CD4-positive, alpha-beta T cell (primary cell): ENCODE data around the gene JUN. TPM values are rescaled to one million over a fixed set of nuclear protein-coding genes. Genes with fewer than 3 reads are reported as not detected.

ENCODE experiments used
- ATAC-seq: fragments of 200-7000 bp; cut with Tn5 transposase; one replicate; pipeline ENCODE4 v1.10.0; 2022; ENCODE audit warnings: mild to moderate bottlenecking; ENCODE audit not compliant: poor library complexity
- CTCF ChIA-PET: fragments of 350-600 bp; sonication (Branson Sonifier 250); formaldehyde crosslinking; loops from one replicate; lab custom pipeline; 2021; ENCODE audit warnings: antibody characterized with exemption, inconsistent platforms; lab: Charles Lee
- POLR2A ChIA-PET: fragments of 350-600 bp; sonication (Branson Sonifier 250); formaldehyde crosslinking; loops from one replicate; lab custom pipeline; 2021; ENCODE audit warnings: antibody characterized with exemption, inconsistent platforms; lab: Charles Lee
- DNase-seq, 14 experiments: peaks; one replicate each; pipeline ENCODE4 v3.0.0-alpha.2; 2013 to 2020; ENCODE audit warnings: mixed read lengths in 2 of 14
- H3K27ac ChIP-seq, 2 donors: one replicate each; pipeline versions ENCODE4 v1.5.1 to v1.7.0; 2013; ENCODE audit warnings: low read length in 2 of 2, low read depth in 1 of 2, mild to moderate bottlenecking in 1 of 2
- H3K27me3 ChIP-seq, 2 experiments: 1 replicate in 1 of 2; 2 replicates in 1 of 2; pipeline versions ENCODE4 v1.6.1 to v1.7.0; 2013; ENCODE audit warnings: low read length in 2 of 2, control low read depth in 1 of 2, mild to moderate bottlenecking in 1 of 2, moderate library complexity in 1 of 2; ENCODE audit not compliant: insufficient read depth in 2 of 2, control insufficient read depth in 1 of 2
- H3K36me3 ChIP-seq: one replicate; pipeline ENCODE4 v1.6.1; 2013; ENCODE audit warnings: low read length, control low read depth; ENCODE audit not compliant: insufficient read depth
- H3K4me1 ChIP-seq: one replicate; pipeline ENCODE4 v1.6.1; 2013; ENCODE audit warnings: low read length, control low read depth; ENCODE audit not compliant: insufficient read depth
- H3K4me3 ChIP-seq: one replicate; pipeline ENCODE4 v1.5.1; 2013; ENCODE audit warnings: mild to moderate bottlenecking, low read length, moderate library complexity
- H3K9me3 ChIP-seq, 2 experiments: 1 replicate in 1 of 2; 2 replicates in 1 of 2; pipeline versions ENCODE4 v1.6.1 to v1.7.0; 2013; ENCODE audit warnings: low read length in 2 of 2, mild to moderate bottlenecking in 2 of 2, control low read depth in 1 of 2, moderate library complexity in 1 of 2; ENCODE audit not compliant: control insufficient read depth in 1 of 2, insufficient read depth in 1 of 2
- H3K27ac Mint-ChIP-seq: one replicate; pipeline ENCODE4 v1.8.0; 2020; ENCODE audit warnings: mixed read lengths
- H3K27me3 Mint-ChIP-seq: one replicate; pipeline ENCODE4 v1.8.0; 2021; ENCODE audit warnings: mixed read lengths
- H3K36me3 Mint-ChIP-seq: one replicate; pipeline ENCODE4 v1.8.0; 2021; ENCODE audit warnings: low read depth, mixed read lengths
- H3K4me1 Mint-ChIP-seq: one replicate; pipeline ENCODE4 v1.8.0; 2021; ENCODE audit warnings: low read depth, mixed read lengths
- H3K4me3 Mint-ChIP-seq: one replicate; pipeline ENCODE4 v1.8.0; 2020; ENCODE audit warnings: mild to moderate bottlenecking, mixed read lengths
- H3K9me3 Mint-ChIP-seq: one replicate; pipeline ENCODE4 v1.8.0; 2020; ENCODE audit warnings: mixed read lengths
- intact Hi-C, 2 experiments: fragments of 100-400 bp; cut with DNase I in 1 of 2; cut with micrococcal nuclease in 1 of 2; formaldehyde crosslinking; loops; one replicate each; pipeline versions ENCODE4 v1.15.1 to v1.9.0; 2023 to 2025; cut with DNase I, micrococcal nuclease
- total RNA-seq, 174 experiments: library from RNA in 2 of 174; stranded (reverse) in 2 of 174; gene quantifications; one replicate each; pipeline ENCODE4 v1.2.3 and lab custom pipeline; 2021 to 2026
- TF ChIP-seq, protein P1 (sequence below): fragments of 200-600 bp; IDR thresholded peaks from one replicate; pipeline ENCODE4 v1.8.0; 2022; ENCODE audit warnings: antibody characterized with exemption, mild to moderate bottlenecking

Gene JUN
- total RNA-seq, 2 experiments from 2014 or later: 585 to 588 TPM

GRCh38 chr1:58734630-58735029 is 49.2 kb downstream of the JUN start:
- H3K36me3 ChIP-seq: no peaks in the 10 kb centered on the region
- no peaks in the 10 kb centered on the region for H3K27me3 Mint-ChIP-seq
- H3K27me3 ChIP-seq: no peaks in the 10 kb centered on the region
- no peaks in the 10 kb centered on the region for H3K4me1 ChIP-seq
- no peak overlapping the region for H3K27ac ChIP-seq
- TF ChIP-seq, protein P1, sequence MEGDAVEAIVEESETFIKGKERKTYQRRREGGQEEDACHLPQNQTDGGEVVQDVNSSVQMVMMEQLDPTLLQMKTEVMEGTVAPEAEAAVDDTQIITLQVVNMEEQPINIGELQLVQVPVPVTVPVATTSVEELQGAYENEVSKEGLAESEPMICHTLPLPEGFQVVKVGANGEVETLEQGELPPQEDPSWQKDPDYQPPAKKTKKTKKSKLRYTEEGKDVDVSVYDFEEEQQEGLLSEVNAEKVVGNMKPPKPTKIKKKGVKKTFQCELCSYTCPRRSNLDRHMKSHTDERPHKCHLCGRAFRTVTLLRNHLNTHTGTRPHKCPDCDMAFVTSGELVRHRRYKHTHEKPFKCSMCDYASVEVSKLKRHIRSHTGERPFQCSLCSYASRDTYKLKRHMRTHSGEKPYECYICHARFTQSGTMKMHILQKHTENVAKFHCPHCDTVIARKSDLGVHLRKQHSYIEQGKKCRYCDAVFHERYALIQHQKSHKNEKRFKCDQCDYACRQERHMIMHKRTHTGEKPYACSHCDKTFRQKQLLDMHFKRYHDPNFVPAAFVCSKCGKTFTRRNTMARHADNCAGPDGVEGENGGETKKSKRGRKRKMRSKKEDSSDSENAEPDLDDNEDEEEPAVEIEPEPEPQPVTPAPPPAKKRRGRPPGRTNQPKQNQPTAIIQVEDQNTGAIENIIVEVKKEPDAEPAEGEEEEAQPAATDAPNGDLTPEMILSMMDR: no peak
- ATAC-seq (no peak), DNase-seq (no peak)
- H3K36me3 Mint-ChIP-seq: no peaks in the 10 kb centered on the region
- ChIA-PET POLR2A (no interaction called here), CTCF (no interaction called here)
- H3K4me3 ChIP-seq: no peak overlapping the region
- H3K9me3 ChIP-seq: no peaks in the 10 kb centered on the region
- no peaks in the 10 kb centered on the region for H3K4me1 Mint-ChIP-seq
- intact Hi-C loops: loop anchor here in 1 of 2 experiments (5.0 kb wide), 1 partner anchor 1213 kb away; no protein-coding TSS in a partner anchor
- H3K27ac Mint-ChIP-seq: no peak overlapping the region
- H3K4me3 Mint-ChIP-seq: no peak overlapping the region
- H3K9me3 Mint-ChIP-seq: no peaks in the 10 kb centered on the region

- Histone ChIP-seq H3K4me1 (no peaks in the 10 kb centered on the region), H3K27me3 (no peaks in the 10 kb centered on the region), H3K36me3 (no peaks in the 10 kb centered on the region), H3K27ac (no peak overlapping the region), H3K9me3 (no peaks in the 10 kb centered on the region), H3K4me3 (no peak overlapping the region)
- TF ChIP-seq, protein P1: no peak
- H3K9me3 Mint-ChIP-seq: no peaks in the 10 kb centered on the region
- H3K36me3 Mint-ChIP-seq: no peaks in the 10 kb centered on the region
- DNase-seq (no peak), ATAC-seq (no peak)
- ChIA-PET POLR2A (no interaction called here), CTCF (no interaction called here)
- no peaks in the 10 kb centered on the region for H3K4me1 Mint-ChIP-seq
- H3K4me3 Mint-ChIP-seq: no peak overlapping the region
- H3K27me3 Mint-ChIP-seq: no peaks in the 10 kb centered on the region
- H3K27ac Mint-ChIP-seq: no peak overlapping the region
- intact Hi-C loops: no loop called here
These were observed 51.6 kb downstream of the JUN start for GRCh38 chr1:58732087-58732775.

Other genes with a start within 250 kb of the JUN start
- gene OMA1, start 237.3 kb downstream of the JUN start, total RNA-seq: 10 to 100 TPM; 23.7 to 27.7 TPM
- gene TACSTD2, start 206.8 kb downstream of the JUN start, total RNA-seq: under 1 TPM; 0.36 TPM
- 10 to 100 TPM; 60.8 to 66.4 TPM for gene MYSM1, start 84.0 kb downstream of the JUN start, total RNA-seq